PC-3 (cell line): ENCODE data around the gene PCARE. TPM values are rescaled to one million over a fixed set of nuclear protein-coding genes. Genes with fewer than 3 reads are reported as not detected.

Experiments
- ATAC-seq: fragments of 200-7000 bp; cut with Tn5 transposase; 2 replicates; pipeline ENCODE4 v1.9.1; 2020; ENCODE audit warnings: mild to moderate bottlenecking, moderate library complexity
- BruUV-seq: library from RNA; stranded (reverse); fragments of 400-500 nt; replicated peaks from 2 replicates; lab custom pipeline; 2021; lab: Mats Ljungman, UMichigan
- CTCF ChIA-PET: fragments of 300-600 bp; sonication (Branson Sonifier 250); formaldehyde crosslinking; loops from one replicate; lab custom pipeline; 2022; ENCODE audit warnings: antibody characterized with exemption; lab: Charles Lee
- POLR2A ChIA-PET: fragments of 300-600 bp; sonication (Branson Sonifier 250); formaldehyde crosslinking; loops from one replicate; lab custom pipeline; 2022; ENCODE audit warnings: antibody characterized with exemption; ENCODE audit not compliant: unreplicated experiment; lab: Charles Lee
- DNase-seq: peaks from one replicate; pipeline ENCODE4 v3.0.0-alpha.2; 2015
- H2AFZ ChIP-seq: fragments of 300-600 bp; sonication (generic); 2 replicates; pipeline ENCODE4 v1.6.0; 2016; ENCODE audit warnings: antibody characterized with exemption, low read length
- H3F3A ChIP-seq: fragments of 300-600 bp; sonication (generic); one replicate; pipeline ENCODE4 v1.6.0; 2017; ENCODE audit warnings: antibody characterized with exemption, low read length, control low read depth, mild to moderate bottlenecking; ENCODE audit not compliant: unreplicated experiment
- H3K27ac ChIP-seq: fragments of 300-600 bp; sonication (generic); 2 replicates; pipeline ENCODE4 v1.5.1; 2016; ENCODE audit warnings: mild to moderate bottlenecking, low read length
- H3K27me3 ChIP-seq: fragments of 300-600 bp; sonication (generic); 2 replicates; pipeline ENCODE4 v1.6.1; 2016; ENCODE audit warnings: low read length, mixed read lengths
- H3K36me3 ChIP-seq: fragments of 300-600 bp; sonication (generic); 2 replicates; pipeline ENCODE4 v1.6.1; 2016; ENCODE audit warnings: low read depth, mixed run types, low read length, mixed read lengths
- H3K4me1 ChIP-seq: fragments of 300-600 bp; sonication (generic); 2 replicates; pipeline ENCODE4 v1.5.1; 2016; ENCODE audit warnings: low read length; ENCODE audit not compliant: insufficient read depth
- H3K4me2 ChIP-seq: fragments of 300-600 bp; sonication (generic); 2 replicates; pipeline ENCODE4 v1.6.0; 2016; ENCODE audit warnings: low read length
- H3K4me3 ChIP-seq: fragments of 300-600 bp; sonication (generic); 2 replicates; pipeline ENCODE4 v1.5.1; 2016; ENCODE audit warnings: mild to moderate bottlenecking, low read length, mixed read lengths
- H3K79me2 ChIP-seq: fragments of 300-600 bp; sonication (generic); 2 replicates; pipeline ENCODE4 v1.6.1; 2017; ENCODE audit warnings: low read length, mixed read lengths
- H3K9ac ChIP-seq: fragments of 300-600 bp; sonication (generic); 2 replicates; pipeline ENCODE4 v1.6.0; 2016; ENCODE audit warnings: mild to moderate bottlenecking, low read length
- H3K9me2 ChIP-seq: fragments of 300-600 bp; sonication (generic); replicated peaks from 2 replicates; pipeline ENCODE4 v1.6.1; 2016; ENCODE audit warnings: mixed run types, low read length, mixed read lengths
- H3K9me3 ChIP-seq: fragments of 300-600 bp; sonication (generic); 2 replicates; pipeline ENCODE4 v1.6.1; 2016; ENCODE audit warnings: low read length, mixed read lengths
- H4K20me1 ChIP-seq: fragments of 300-600 bp; sonication (generic); 2 replicates; pipeline ENCODE4 v1.6.1; 2016; ENCODE audit warnings: low read length, mixed read lengths
- CTCF ChIP-seq: fragments of 300-600 bp; sonication (generic); conservative IDR thresholded peaks from 2 replicates; pipeline ENCODE4 v1.5.1; 2017; ENCODE audit warnings: antibody characterized with exemption, low read depth, mild to moderate bottlenecking, low read length
- EZH2 ChIP-seq: fragments of 300-600 bp; sonication (generic); IDR thresholded peaks from one replicate; pipeline ENCODE4 v1.6.1; 2017; ENCODE audit warnings: antibody characterized with exemption, mild to moderate bottlenecking, low read length; ENCODE audit not compliant: unreplicated experiment
- EZH2phosphoT487 ChIP-seq: fragments of 300-600 bp; sonication (generic); IDR thresholded peaks from 2 replicates; pipeline ENCODE4 v1.6.1; 2018; ENCODE audit warnings: mild to moderate bottlenecking, antibody characterized with exemption, low read length, borderline replicate concordance
- intact Hi-C: fragments of 100-400 bp; cut with micrococcal nuclease; formaldehyde crosslinking; loops from 2 replicates; pipeline ENCODE4 v1.9.0; 2023
- total RNA-seq: library from RNA; depleted of rRNA; stranded (reverse); fragments of >200 nt; gene quantifications from 2 replicates; pipeline ENCODE4 v1.2.3, GENCODE V29; 2014

PCARE gene
- total RNA-seq, 1 experiment from 2014 or later = not detected

DNA sequence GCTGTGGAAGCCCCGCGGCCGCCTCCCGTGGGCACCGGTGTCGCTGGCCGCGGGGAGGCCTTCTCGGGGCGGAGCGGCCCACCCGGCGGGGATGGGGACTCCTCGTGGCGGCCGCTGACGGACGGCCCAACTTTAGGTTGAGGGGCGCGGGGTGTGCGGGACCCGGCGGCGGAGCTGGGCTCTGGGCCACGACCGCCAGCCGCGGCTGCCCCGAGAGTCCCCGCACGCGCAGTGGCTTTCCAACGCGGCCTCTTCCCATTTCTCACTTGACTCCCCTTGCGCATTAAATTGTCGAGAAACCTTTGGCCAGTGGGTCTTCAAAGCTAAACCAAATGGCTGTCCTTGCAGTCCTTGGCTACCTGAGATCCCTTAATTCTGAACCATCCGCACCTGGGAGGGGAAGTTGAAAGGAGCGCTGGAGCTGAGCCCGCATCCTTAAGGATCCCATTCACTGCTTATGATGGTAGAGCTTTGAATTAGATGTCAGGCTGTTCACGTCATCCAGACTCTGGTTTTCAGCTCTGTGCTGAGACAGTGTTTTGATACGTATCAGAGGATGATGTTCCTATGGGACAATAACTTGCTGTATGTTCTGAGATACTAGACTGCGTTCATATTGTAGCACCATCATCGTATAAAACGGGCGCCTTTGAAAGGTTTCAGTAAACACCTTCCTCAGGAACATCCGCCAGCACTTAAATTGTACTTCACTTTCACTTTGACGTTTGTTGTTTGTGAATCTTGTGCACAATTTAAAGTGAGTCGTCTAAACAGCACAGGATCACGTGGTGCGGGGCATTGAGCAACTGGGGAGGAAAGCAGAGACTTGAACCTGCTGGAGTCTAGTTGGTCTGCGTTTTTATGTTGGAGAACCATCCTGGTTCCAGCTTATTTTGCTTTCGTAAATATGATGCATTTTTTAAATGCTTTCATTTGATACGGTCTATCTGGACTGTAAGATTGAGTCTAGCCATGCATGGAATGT is 41.8 kb upstream of the PCARE start:
- Histone ChIP-seq H2AFZ (peak overlapping the region; percentile 61), H3K27me3 (no peaks in the 10 kb centered on the region), H3K36me3 (no peaks in the 10 kb centered on the region; the same call in 1 of the 2 replicates), H3K9ac (peak overlapping the region; percentile 73), H4K20me1 (no peaks in the 10 kb centered on the region), H3K79me2 (peaks cover 46% of the 10 kb centered on the region), H3K4me3 (peak overlapping the region; percentile 82), H3K4me1 (peaks cover 69% of the 10 kb centered on the region), H3K9me2 (no peaks in the 10 kb centered on the region), H3K9me3 (no peaks in the 10 kb centered on the region), H3K27ac (peak overlapping the region; percentile 88), H3K4me2 (peak overlapping the region; percentile 81), H3F3A (no peaks in the 10 kb centered on the region)
- intact Hi-C loops = loop anchor here (5.0 kb wide), 2 partner anchors 66 to 81 kb away; no protein-coding TSS in a partner anchor
- no TSS peak for BruUV-seq
- CTCF ChIA-PET = no interaction called here
- TF ChIP-seq EZH2 = no peak
- TF ChIP-seq EZH2phosphoT487 = no peak
- TF ChIP-seq CTCF = no peak
- DNase-seq = peak; percentile 62
- POLR2A ChIA-PET = interaction anchor here (0.6 to 0.7 kb wide), 2 partner anchors 13 to 14 kb away, joined by 5 to 9 read pairs; no protein-coding TSS in a partner anchor
- peak; percentile 6 for ATAC-seq

DNA sequence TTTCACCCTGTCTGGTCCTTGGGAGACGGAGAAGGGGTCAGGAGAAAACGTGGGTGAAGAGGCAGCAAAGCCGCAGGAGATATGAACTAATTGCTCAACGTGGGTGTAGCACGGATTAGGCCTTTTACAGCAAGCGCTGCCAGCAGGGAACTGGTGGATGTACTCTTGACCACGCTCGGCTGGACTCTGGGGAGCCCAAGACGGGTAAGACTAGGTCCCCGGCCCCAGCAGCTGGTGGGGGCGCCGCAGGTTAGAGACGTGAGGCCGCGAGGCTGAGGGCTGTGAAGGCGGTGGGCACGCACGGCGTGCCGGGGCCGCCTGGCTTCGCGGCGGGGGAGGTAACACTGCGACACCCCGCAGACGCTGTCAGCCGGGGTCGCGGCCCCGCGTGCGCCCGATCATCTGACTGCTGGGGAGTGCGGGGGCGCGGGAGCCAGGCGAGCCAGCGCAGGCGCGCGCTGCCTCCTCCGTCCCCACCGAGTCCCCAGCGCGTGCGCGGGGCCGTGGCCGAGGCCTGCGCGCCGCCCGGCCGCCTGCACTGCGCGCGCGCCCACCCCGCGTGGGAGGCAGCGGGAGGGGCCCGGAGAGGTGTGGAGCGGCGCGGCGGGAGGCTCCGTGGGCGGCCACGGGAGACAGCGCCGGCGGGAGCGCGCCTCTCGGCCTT is 40.8 kb upstream of the PCARE start, which contains the start of gene CLIP4:
TSS of gene CLIP4 (plus strand) at position 470 of the 664 bp plus-strand sequence. CDS start 5,974 bp downstream, outside the sequence.
- Histone ChIP-seq H3K9me2 (no peaks in the 10 kb centered on the region), H2AFZ (peak within 1 kb of the TSS; percentile 64), H4K20me1 (no peaks in the 10 kb centered on the region), H3K79me2 (peaks cover 36% of the 10 kb centered on the region), H3K9ac (peak within 1 kb of the TSS; percentile 73), H3K36me3 (no peaks in the 10 kb centered on the region), H3K27ac (peak within 1 kb of the TSS; percentile 88), H3K4me1 (peaks cover 70% of the 10 kb centered on the region), H3K9me3 (no peaks in the 10 kb centered on the region), H3K4me3 (peak within 1 kb of the TSS; percentile 82), H3K27me3 (no peaks in the 10 kb centered on the region), H3F3A (no peaks in the 10 kb centered on the region), H3K4me2 (peak within 1 kb of the TSS; percentile 81)
- POLR2A ChIA-PET = no interaction called here
- TF ChIP-seq EZH2phosphoT487 (no peak), EZH2 (no peak), CTCF (no peak)
- CTCF ChIA-PET = no interaction called here
- intact Hi-C loops = loop anchor here (5.0 kb wide), 4 partner anchors 63 to 153 kb away; no protein-coding TSS in a partner anchor
- ATAC-seq (peak; percentile 27), DNase-seq (peak; percentile 29)
- no TSS peak for BruUV-seq
